Type B pancreatic cell (in vitro differentiated cells): Measurements from ENCODE around the gene COMT. TPM values are rescaled to one million over a fixed set of nuclear protein-coding genes. Genes with fewer than 3 reads are reported as not detected.

Experiments
- DNase-seq: peaks from one replicate; pipeline ENCODE4 v3.0.0; 2021; ENCODE audit warnings: mixed read lengths; ENCODE audit not compliant: unreplicated experiment; ENCODE audit errors: extremely low spot score
- H3K27ac Mint-ChIP-seq: 2 replicates; pipeline ENCODE4 v1.8.0; 2021; ENCODE audit warnings: mild to moderate bottlenecking, mixed read lengths
- H3K27me3 Mint-ChIP-seq: 2 replicates; pipeline ENCODE4 v1.8.0; 2021; ENCODE audit warnings: mixed read lengths
- H3K36me3 Mint-ChIP-seq: 2 replicates; pipeline ENCODE4 v1.8.0; 2021; ENCODE audit warnings: mixed read lengths
- H3K4me1 Mint-ChIP-seq: one replicate; pipeline ENCODE4 v1.8.0; 2021; ENCODE audit warnings: mixed read lengths; ENCODE audit not compliant: unreplicated experiment
- H3K4me3 Mint-ChIP-seq: 2 replicates; pipeline ENCODE4 v1.8.0; 2021; ENCODE audit warnings: mild to moderate bottlenecking, mixed read lengths
- H3K9me3 Mint-ChIP-seq: 2 replicates; pipeline ENCODE4 v1.8.0; 2021; ENCODE audit warnings: mixed read lengths
- CTCF ChIP-seq: fragments of 200-600 bp; sonication (generic); conservative IDR thresholded peaks from 2 replicates; pipeline ENCODE4 v1.5.0; 2021; ENCODE audit warnings: antibody characterized with exemption, mild to moderate bottlenecking
- total RNA-seq: library from RNA; stranded (reverse); gene quantifications from 2 replicates; pipeline ENCODE4 v1.2.1, GENCODE V29; 2021; ENCODE audit warnings: low replicate concordance

The COMT gene
- total RNA-seq, 1 donor from 2014 or later = 87.4 TPM

DNA sequence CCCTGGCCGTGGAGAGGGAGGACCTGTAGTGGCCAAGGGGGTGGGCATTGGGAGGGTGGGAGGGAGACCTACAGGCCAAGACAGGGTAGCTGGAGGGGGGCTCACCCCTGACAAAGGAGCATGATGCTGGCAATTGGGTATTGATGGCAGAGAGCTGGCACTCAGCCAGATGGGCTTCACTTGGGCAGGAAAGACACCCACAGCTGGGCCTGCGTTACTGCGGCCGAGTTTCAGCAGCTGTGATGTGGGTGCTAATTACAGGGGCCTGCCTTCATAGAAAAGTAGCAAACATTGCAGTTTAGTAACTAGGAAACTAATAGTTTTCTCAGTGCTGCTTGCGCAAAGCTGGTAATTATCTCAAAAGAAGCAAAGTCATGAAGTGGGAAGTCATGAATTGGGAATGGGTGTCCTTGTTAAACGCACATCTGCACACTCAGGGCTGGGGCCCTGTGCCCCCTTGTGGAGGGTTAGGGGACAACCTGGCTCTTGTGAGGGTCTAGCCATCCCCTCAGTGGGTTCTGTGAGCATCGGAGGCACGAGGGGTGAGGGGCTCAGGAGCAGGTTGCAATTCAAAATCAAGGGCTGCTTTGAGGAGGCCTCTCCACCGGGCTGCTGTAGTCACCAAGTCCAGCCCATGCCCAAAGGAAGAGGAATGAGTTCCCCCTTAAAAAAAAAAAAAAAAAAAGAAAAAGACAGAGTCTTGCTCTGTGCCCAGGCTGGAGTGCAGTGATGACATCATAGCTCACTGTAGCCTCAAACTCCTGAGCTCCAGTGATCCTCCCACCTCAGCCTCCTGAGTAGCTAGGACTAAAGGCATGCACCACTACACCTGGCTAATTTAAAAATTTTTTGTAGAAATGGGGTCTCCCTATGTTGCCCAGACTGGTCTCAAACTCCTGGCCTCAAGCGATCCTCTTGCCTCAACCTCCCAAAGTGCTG is 24.5 kb downstream of the COMT start:
- H3K36me3 Mint-ChIP-seq = peaks cover 5% of the 10 kb centered on the region
- H3K27me3 Mint-ChIP-seq = no peaks in the 10 kb centered on the region
- H3K9me3 Mint-ChIP-seq = no peaks in the 10 kb centered on the region
- no peak for DNase-seq
- peaks cover 12% of the 10 kb centered on the region for H3K4me1 Mint-ChIP-seq
- peak; percentile 73 for TF ChIP-seq CTCF
- H3K27ac Mint-ChIP-seq = peak overlapping the region; percentile 70
- no peak overlapping the region for H3K4me3 Mint-ChIP-seq

DNA sequence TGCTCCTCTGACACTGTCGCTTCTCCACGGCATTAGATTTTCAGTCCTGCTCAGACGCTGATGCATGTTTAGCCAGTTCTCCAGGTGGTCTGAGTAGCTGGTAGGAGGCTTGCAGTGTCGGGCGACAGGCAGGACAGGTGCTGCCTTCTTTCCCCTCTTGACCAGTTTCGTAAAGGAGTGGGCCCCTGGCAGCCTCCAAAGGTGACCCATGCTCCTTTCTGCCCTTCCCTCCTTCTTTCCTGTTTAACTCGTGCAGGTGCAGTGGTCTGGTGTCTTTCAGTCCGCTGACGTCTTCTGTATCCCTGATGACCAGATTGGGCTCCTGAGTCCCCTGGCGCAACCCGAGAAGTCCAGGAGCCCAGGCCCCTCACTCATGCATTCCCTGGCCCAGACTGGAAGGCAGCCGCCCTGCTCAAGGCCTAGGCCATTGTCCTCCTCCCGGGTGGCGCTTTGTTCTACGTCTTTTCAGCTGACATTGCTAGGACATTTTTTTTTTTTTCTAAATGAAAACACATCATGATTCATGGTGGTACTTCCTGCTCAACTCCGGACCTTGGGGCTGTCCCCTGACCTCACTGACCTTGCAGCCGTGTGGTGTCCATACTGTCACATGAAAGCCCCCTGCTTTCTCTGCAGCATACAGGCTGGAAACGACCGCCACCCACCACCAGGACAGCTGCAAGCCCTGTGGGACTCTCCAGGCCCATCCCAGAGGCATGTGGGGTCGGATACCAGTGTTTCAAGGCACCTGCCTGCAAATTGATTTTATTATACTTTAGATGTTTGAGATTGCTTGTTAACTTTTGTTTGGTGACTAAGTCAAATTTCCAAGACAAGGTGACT is 25.6 kb downstream of the COMT start:
- peaks cover 12% of the 10 kb centered on the region for H3K4me1 Mint-ChIP-seq
- peaks cover 5% of the 10 kb centered on the region for H3K36me3 Mint-ChIP-seq
- no peaks in the 10 kb centered on the region for H3K27me3 Mint-ChIP-seq
- no peak for DNase-seq
- no peak for TF ChIP-seq CTCF
- H3K27ac Mint-ChIP-seq = peak overlapping the region; percentile 75
- H3K4me3 Mint-ChIP-seq = peak overlapping the region; percentile 59
- no peaks in the 10 kb centered on the region for H3K9me3 Mint-ChIP-seq

- H3K36me3 Mint-ChIP-seq = peaks cover 5% of the 10 kb centered on the region
Observed at GRCh38 chr22:19967850-19968449, 26.4 kb downstream of the COMT start.

DNA sequence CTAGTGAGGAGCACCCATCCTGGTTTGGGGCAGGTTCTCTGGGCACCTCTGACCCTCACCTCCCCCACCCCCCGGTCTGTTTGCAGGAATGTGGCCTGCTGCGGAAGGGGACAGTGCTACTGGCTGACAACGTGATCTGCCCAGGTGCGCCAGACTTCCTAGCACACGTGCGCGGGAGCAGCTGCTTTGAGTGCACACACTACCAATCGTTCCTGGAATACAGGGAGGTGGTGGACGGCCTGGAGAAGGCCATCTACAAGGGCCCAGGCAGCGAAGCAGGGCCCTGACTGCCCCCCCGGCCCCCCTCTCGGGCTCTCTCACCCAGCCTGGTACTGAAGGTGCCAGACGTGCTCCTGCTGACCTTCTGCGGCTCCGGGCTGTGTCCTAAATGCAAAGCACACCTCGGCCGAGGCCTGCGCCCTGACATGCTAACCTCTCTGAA is 26.9 kb downstream of the COMT start:
- TF ChIP-seq CTCF = no peak
- H3K4me3 Mint-ChIP-seq = no peak overlapping the region
- H3K36me3 Mint-ChIP-seq = peaks cover 5% of the 10 kb centered on the region
- H3K4me1 Mint-ChIP-seq = peaks cover 12% of the 10 kb centered on the region
- H3K27ac Mint-ChIP-seq = no peak overlapping the region
- DNase-seq = no peak
- H3K27me3 Mint-ChIP-seq = no peaks in the 10 kb centered on the region
- H3K9me3 Mint-ChIP-seq = no peaks in the 10 kb centered on the region

More at GRCh38 chr22:19967850-19968449, 26.4 kb downstream of the COMT start:
- no peak overlapping the region for H3K4me3 Mint-ChIP-seq
- H3K4me1 Mint-ChIP-seq = peaks cover 12% of the 10 kb centered on the region
- TF ChIP-seq CTCF = no peak
- no peak for DNase-seq
- no peaks in the 10 kb centered on the region for H3K27me3 Mint-ChIP-seq
- H3K27ac Mint-ChIP-seq = peak overlapping the region; percentile 75
- no peaks in the 10 kb centered on the region for H3K9me3 Mint-ChIP-seq

DNA sequence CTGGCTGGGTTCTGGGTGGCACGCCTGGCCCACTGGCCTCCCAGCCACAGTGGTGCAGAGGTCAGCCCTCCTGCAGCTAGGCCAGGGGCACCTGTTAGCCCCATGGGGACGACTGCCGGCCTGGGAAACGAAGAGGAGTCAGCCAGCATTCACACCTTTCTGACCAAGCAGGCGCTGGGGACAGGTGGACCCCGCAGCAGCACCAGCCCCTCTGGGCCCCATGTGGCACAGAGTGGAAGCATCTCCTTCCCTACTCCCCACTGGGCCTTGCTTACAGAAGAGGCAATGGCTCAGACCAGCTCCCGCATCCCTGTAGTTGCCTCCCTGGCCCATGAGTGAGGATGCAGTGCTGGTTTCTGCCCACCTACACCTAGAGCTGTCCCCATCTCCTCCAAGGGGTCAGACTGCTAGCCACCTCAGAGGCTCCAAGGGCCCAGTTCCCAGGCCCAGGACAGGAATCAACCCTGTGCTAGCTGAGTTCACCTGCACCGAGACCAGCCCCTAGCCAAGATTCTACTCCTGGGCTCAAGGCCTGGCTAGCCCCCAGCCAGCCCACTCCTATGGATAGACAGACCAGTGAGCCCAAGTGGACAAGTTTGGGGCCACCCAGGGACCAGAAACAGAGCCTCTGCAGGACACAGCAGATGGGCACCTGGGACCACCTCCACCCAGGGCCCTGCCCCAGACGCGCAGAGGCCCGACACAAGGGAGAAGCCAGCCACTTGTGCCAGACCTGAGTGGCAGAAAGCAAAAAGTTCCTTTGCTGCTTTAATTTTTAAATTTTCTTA is 27.8 kb downstream of the COMT start:
- Mint-ChIP-seq H3K27ac (no peak overlapping the region), H3K36me3 (peaks cover 5% of the 10 kb centered on the region), H3K4me1 (peaks cover 12% of the 10 kb centered on the region), H3K4me3 (no peak overlapping the region), H3K9me3 (no peaks in the 10 kb centered on the region), H3K27me3 (no peaks in the 10 kb centered on the region)
- no peak for DNase-seq
- no peak for TF ChIP-seq CTCF
